C4-2B (cell line): ENCODE measurements around the gene NPR2.

Experiments
- CTCF ChIP-seq: fragments of 450-650 bp; conservative IDR thresholded peaks from 2 replicates; pipeline ENCODE4 v1.5.1; 2017; ENCODE audit warnings: mild to moderate bottlenecking
- ZFX ChIP-seq: fragments of 450-650 bp; IDR thresholded peaks from 2 replicates; pipeline ENCODE4 v1.6.1; 2017

GRCh38 chr9:35793461-35793860, 2.1 kb downstream of the NPR2 start:
- TF ChIP-seq CTCF, result no peak
- TF ChIP-seq ZFX, result no peak
